ENCODE measurements around the gene CRACDL.

Gene CRACDL, protein sequence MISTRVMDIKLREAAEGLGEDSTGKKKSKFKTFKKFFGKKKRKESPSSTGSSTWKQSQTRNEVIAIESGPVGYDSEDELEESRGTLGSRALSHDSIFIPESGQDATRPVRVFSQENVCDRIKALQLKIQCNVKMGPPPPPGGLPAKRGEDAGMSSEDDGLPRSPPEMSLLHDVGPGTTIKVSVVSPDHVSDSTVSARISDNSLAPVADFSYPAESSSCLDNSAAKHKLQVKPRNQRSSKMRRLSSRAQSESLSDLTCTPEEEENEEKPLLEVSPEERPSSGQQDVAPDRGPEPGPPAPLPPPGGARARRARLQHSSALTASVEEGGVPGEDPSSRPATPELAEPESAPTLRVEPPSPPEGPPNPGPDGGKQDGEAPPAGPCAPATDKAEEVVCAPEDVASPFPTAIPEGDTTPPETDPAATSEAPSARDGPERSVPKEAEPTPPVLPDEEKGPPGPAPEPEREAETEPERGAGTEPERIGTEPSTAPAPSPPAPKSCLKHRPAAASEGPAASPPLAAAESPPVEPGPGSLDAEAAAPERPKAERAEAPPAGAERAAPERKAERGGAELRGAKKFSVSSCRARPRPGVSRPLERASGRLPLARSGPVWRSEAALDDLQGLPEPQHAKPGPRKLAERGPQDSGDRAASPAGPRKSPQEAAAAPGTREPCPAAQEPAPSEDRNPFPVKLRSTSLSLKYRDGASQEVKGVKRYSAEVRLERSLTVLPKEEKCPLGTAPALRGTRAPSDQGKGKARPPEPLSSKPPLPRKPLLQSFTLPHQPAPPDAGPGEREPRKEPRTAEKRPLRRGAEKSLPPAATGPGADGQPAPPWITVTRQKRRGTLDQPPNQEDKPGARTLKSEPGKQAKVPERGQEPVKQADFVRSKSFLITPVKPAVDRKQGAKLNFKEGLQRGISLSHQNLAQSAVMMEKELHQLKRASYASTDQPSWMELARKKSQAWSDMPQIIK

DNA sequence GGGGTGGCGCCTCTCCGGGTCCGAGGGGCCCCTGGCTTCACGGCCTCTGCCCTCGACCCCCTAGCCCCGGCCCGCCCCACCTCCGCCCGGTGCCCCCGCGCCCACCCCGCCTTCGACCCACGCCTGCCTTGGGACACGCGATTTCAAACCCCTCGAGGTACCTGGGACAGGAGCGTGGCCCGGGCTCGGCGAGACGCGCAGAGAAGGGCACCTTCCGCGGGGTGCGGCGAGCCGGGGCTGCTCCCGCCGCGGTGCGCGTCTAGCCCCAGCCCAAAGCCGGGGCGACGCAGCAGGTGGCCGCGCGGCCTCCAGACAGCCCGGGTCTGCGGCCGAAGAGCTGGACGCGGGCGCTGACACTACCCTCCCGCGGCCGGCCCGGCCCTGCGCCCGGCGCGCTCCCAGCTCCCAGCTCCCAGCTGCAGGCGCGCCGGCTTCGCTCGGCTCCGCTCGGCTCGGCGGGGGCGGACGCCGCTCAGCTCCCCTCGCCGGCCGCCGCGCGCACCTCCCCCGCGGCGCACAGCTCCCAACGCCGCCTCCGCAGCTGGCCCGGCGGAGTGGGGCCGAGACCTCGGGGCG is at the start of gene CRACDL:
CRACDL (minus strand) TSS at position 449 of the 576 bp plus-strand sequence. CDS start 89,425 bp downstream, outside the sequence.
- H3K4me3 ChIP-seq (ENCODE audit: control insufficient read depth, low read depth, low read length), result no peak within 1 kb of the TSS; the same call in none of the 2 replicates
- DNase-seq (ENCODE audit: low read depth), result no peak
- TF ChIP-seq, protein P1, sequence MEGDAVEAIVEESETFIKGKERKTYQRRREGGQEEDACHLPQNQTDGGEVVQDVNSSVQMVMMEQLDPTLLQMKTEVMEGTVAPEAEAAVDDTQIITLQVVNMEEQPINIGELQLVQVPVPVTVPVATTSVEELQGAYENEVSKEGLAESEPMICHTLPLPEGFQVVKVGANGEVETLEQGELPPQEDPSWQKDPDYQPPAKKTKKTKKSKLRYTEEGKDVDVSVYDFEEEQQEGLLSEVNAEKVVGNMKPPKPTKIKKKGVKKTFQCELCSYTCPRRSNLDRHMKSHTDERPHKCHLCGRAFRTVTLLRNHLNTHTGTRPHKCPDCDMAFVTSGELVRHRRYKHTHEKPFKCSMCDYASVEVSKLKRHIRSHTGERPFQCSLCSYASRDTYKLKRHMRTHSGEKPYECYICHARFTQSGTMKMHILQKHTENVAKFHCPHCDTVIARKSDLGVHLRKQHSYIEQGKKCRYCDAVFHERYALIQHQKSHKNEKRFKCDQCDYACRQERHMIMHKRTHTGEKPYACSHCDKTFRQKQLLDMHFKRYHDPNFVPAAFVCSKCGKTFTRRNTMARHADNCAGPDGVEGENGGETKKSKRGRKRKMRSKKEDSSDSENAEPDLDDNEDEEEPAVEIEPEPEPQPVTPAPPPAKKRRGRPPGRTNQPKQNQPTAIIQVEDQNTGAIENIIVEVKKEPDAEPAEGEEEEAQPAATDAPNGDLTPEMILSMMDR (IDR thresholded peaks at IDR 0.05; ENCODE audit: control insufficient read depth, insufficient read depth, low read depth, low read length, missing control alignments), result no peak

DNA sequence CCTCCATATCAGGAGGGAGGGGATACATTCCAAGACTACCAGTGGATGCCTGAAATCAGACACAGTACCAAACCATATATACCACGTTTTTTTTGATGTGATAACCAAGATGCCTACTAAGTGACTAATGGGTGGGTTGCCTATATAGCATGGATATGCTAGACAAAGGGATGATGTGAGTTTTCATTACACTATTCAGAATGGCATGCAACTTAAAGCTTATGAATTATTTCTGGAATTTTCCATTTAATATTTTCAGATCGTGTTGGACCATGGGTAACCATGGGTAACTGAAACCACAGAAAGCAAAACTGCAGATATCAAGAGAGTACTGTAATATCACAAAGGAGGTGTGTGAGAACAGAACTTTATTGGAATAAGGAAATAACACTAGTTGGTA is 39.6 kb upstream of the CRACDL start:
- TF ChIP-seq, protein P1 (IDR thresholded peaks at IDR 0.05; ENCODE audit: control insufficient read depth, insufficient read depth, low read depth, low read length, missing control alignments), result no peak
- no peak for DNase-seq (ENCODE audit: low read depth)
- no peak overlapping the region for H3K4me3 ChIP-seq (ENCODE audit: control insufficient read depth, low read depth, low read length)

DNA sequence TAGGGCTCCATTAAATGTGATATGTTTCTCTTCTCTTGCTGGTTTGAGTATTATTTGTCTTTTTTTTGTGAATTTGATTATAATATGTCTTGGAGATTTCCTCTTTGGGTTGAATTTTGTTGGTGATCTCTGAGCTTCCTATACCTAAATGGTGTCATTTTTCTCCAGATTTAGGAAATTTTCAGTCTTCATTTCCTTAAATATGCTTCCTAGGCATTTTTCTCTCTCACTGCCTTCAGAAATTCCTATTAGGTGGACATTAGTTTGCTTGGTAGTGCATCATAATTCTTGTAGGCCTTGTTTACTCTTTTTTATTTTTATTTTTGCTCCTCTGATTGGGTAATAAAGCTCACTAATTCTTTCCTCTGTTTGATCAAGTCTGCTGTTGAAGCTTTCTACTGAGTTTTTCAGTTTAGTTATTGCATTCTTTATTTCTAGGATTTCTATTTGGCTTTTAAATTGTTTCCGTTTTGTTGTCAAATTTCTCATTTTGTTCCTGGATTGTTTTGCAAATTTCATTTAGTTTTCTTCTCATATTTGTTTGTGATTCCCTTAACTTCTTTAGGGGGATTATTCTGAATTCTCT is 36.6 kb upstream of the CRACDL start:
- DNase-seq (ENCODE audit: low read depth), result no peak
- TF ChIP-seq, protein P1 (IDR thresholded peaks at IDR 0.05; ENCODE audit: control insufficient read depth, insufficient read depth, low read depth, low read length, missing control alignments), result no peak

DNA sequence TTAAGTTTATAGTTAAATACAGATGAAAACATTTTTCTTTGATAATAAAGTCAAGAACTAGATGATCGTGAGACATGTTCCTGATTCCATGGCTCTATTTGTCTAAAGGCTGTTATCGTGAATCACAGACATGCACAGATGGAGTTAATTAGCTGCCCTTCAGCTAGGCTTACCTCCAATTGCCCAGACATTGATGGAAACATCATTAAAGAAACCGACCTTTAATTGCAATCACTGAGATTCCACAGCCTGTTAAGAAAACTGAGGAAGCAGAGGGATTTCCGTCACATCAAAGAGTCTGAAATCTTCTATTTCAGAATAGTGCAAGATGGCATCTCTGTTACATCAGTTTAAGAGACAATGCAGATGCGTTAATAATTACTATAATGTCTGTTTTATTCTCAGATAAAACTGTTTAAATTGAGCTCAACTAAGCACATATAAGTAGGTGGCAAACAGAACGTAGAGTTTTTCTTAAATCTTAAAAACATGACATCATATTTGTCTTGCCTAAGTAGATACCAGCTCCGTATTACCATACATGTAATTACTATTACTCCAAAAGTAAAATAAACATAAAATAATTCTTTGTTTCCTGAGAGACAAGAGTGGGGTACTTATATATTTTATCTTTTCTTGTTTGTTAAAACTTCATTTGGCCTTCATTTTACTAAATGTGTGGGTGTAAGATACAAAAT is 23.9 kb upstream of the CRACDL start:
- no peak overlapping the region for H3K4me3 ChIP-seq (ENCODE audit: control insufficient read depth, low read depth, low read length)
- peak; percentile 1 for DNase-seq (ENCODE audit: low read depth)
- TF ChIP-seq, protein P1 (IDR thresholded peaks at IDR 0.05; ENCODE audit: control insufficient read depth, insufficient read depth, low read depth, low read length, missing control alignments), result no peak

More for the DNA sequence above, 36.6 kb upstream of the CRACDL start:
- H3K4me3 ChIP-seq (ENCODE audit: control insufficient read depth, low read depth, low read length), result no peak overlapping the region

DNA sequence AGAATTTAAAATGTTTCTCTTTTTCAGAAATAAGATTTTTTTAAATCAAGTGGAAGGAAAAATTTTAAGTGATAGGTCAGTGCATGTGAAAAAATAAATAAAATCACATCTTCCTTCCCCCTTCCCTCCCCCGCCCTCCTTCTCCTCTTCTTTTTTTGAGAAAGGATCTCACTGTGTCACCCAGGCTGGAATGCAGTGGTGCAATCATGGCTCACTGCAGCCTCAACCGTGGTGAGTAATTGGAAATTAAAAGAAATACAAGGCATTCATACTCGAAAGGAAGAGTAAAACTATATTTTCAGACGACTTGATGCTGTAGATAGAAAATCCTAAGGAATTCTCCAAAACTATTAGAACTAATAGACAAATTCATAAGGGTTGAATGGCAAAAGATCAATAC is 16.9 kb upstream of the CRACDL start:
- TF ChIP-seq, protein P1 (IDR thresholded peaks at IDR 0.05; ENCODE audit: control insufficient read depth, insufficient read depth, low read depth, low read length, missing control alignments), result no peak
- no peak for DNase-seq (ENCODE audit: low read depth)
- no peak overlapping the region for H3K4me3 ChIP-seq (ENCODE audit: control insufficient read depth, low read depth, low read length)
